HepG2 (cell line): ENCODE data around the gene KCNMA1.

ENCODE experiments used
- ATF3 ChIP-seq: sonication (generic); formaldehyde crosslinking; IDR thresholded peaks from 2 replicates; pipeline ENCODE4 v1.4.0; 2020; ENCODE audit warnings: missing genetic modification reagents
- ATF6 ChIP-seq: sonication (generic); formaldehyde crosslinking; conservative IDR thresholded peaks from 2 replicates; pipeline ENCODE4 v1.4.0; 2020; ENCODE audit warnings: missing genetic modification reagents
- CBFB ChIP-seq: sonication (generic); formaldehyde crosslinking; IDR thresholded peaks from 2 replicates; pipeline ENCODE4 v1.4.0; 2020; ENCODE audit warnings: missing genetic modification reagents
- CTCF ChIP-seq: sonication (generic); formaldehyde crosslinking; IDR thresholded peaks from 2 replicates; pipeline ENCODE4 v1.5.0; 2020; ENCODE audit warnings: mild to moderate bottlenecking, missing genetic modification reagents, moderate library complexity
- EZH2 ChIP-seq: conservative IDR thresholded peaks from 2 replicates; pipeline ENCODE4 v1.6.1; 2012; ENCODE audit warnings: mild to moderate bottlenecking, low read depth, low read length, moderate library complexity
- HHEX ChIP-seq: IDR thresholded peaks from 2 replicates; pipeline ENCODE4 v1.6.1; 2016; ENCODE audit warnings: control low read depth
- PHB2 ChIP-seq: fragments of 450-650 bp; IDR thresholded peaks from 2 replicates; pipeline ENCODE4 v1.6.1; 2018; ENCODE audit not compliant: partially characterized antibody
- POLR2AphosphoS5 ChIP-seq: IDR thresholded peaks from 2 replicates; pipeline ENCODE4 v1.6.1; 2012; ENCODE audit warnings: low read depth, low read length
- SIN3A ChIP-seq: IDR thresholded peaks from 2 replicates; pipeline ENCODE4 v1.6.1; 2011; ENCODE audit warnings: low read depth, mild to moderate bottlenecking, control low read depth, low read length, borderline replicate concordance
- SRF ChIP-seq: IDR thresholded peaks from 2 replicates; pipeline ENCODE4 v1.6.1; 2011; ENCODE audit warnings: mild to moderate bottlenecking, low read depth, low read length, moderate library complexity
- ZNF143 ChIP-seq: sonication (generic); formaldehyde crosslinking; IDR thresholded peaks from 2 replicates; pipeline ENCODE4 v1.4.0; 2020; ENCODE audit warnings: missing genetic modification reagents

- no peak for TF ChIP-seq EZH2
- no peak for TF ChIP-seq SRF
- no peak for TF ChIP-seq CTCF (CRISPR knock-in tag)
- no peak for TF ChIP-seq POLR2AphosphoS5
- TF ChIP-seq ZNF143 = no peak
- no peak for TF ChIP-seq HHEX (CRISPR knock-in tag)
- TF ChIP-seq ATF3 (CRISPR knock-in tag) = no peak
- TF ChIP-seq PHB2 = no peak
- no peak for TF ChIP-seq ATF6
- TF ChIP-seq CBFB = no peak
- TF ChIP-seq SIN3A = no peak
These were observed 299.5 kb downstream of the KCNMA1 start for GRCh38 chr10:77338143-77338542.
